GM23338 (cell line): ENCODE measurements around the gene LPP. TPM values are rescaled to one million over a fixed set of nuclear protein-coding genes. Genes with fewer than 3 reads are reported as not detected.

Experiments used
- ATAC-seq: fragments of 200-7000 bp; cut with Tn5 transposase; 3 replicates; pipeline ENCODE4 v1.9.1; 2020
- DNase-seq: peaks from one replicate; pipeline ENCODE4 v3.0.0-alpha.2; 2015; ENCODE audit warnings: low spot score
- H2AFZ ChIP-seq: fragments of 200-600 bp; sonication (generic); 2 replicates; pipeline ENCODE4 v1.8.0; 2016; ENCODE audit warnings: antibody characterized with exemption, mild to moderate bottlenecking, moderate library complexity
- H3F3A ChIP-seq: fragments of 200-600 bp; sonication (generic); replicated peaks from 2 replicates; pipeline ENCODE4 v1.8.0; 2017; ENCODE audit warnings: antibody characterized with exemption, mixed run types, low read depth
- H3K27ac ChIP-seq: fragments of 200-600 bp; sonication (generic); 2 replicates; pipeline ENCODE4 v1.6.1; 2016; ENCODE audit warnings: low read depth
- H3K27me3 ChIP-seq: fragments of 200-600 bp; sonication (generic); 2 replicates; pipeline ENCODE4 v1.8.0; 2016; ENCODE audit warnings: mild to moderate bottlenecking, mixed run types, moderate library complexity; ENCODE audit not compliant: insufficient read depth
- H3K36me3 ChIP-seq: fragments of 200-600 bp; sonication (generic); 2 replicates; pipeline ENCODE4 v1.8.0; 2016; ENCODE audit warnings: mild to moderate bottlenecking; ENCODE audit not compliant: insufficient read depth
- H3K4me1 ChIP-seq: fragments of 200-600 bp; sonication (generic); 2 replicates; pipeline ENCODE4 v1.8.0; 2016; ENCODE audit warnings: mild to moderate bottlenecking, moderate library complexity; ENCODE audit not compliant: insufficient read depth
- H3K4me2 ChIP-seq: fragments of 200-600 bp; sonication (generic); 2 replicates; pipeline ENCODE4 v1.7.1; 2017; ENCODE audit warnings: mixed run types
- H3K4me3 ChIP-seq: fragments of 200-600 bp; sonication (generic); 2 replicates; pipeline ENCODE4 v1.6.1; 2016; ENCODE audit warnings: mixed run types
- H3K79me2 ChIP-seq: fragments of 200-600 bp; sonication (generic); replicated peaks from 2 replicates; pipeline ENCODE4 v1.8.0; 2017; ENCODE audit warnings: mild to moderate bottlenecking; ENCODE audit not compliant: insufficient read depth
- H3K9me2 ChIP-seq: fragments of 200-600 bp; sonication (generic); 2 replicates; pipeline ENCODE4 v1.8.0; 2017; ENCODE audit not compliant: insufficient read depth
- H4K20me1 ChIP-seq: fragments of 200-600 bp; sonication (generic); replicated peaks from 2 replicates; pipeline ENCODE4 v1.8.0; 2017; ENCODE audit warnings: mild to moderate bottlenecking; ENCODE audit not compliant: insufficient read depth
- H3K27ac Mint-ChIP-seq: 2 replicates; pipeline ENCODE4 v1.8.0; 2020; ENCODE audit warnings: inconsistent platforms, mild to moderate bottlenecking, moderate library complexity, mixed read lengths
- H3K27me3 Mint-ChIP-seq: 3 replicates; pipeline ENCODE4 v1.8.0; 2022; ENCODE audit warnings: low read depth, mild to moderate bottlenecking, moderate library complexity, mixed read lengths, inconsistent platforms; ENCODE audit not compliant: insufficient read depth, poor library complexity
- H3K36me3 Mint-ChIP-seq: 3 replicates; pipeline ENCODE4 v1.8.0; 2021; ENCODE audit warnings: low read depth, mild to moderate bottlenecking, inconsistent platforms, moderate library complexity, mixed read lengths
- H3K4me1 Mint-ChIP-seq: 3 replicates; pipeline ENCODE4 v1.8.0; 2020; ENCODE audit warnings: mild to moderate bottlenecking, inconsistent platforms, mixed read lengths
- H3K4me3 Mint-ChIP-seq: 3 replicates; pipeline ENCODE4 v1.8.0; 2021; ENCODE audit warnings: moderate library complexity, mild to moderate bottlenecking, inconsistent platforms, mixed read lengths
- H3K9me3 Mint-ChIP-seq: 3 replicates; pipeline ENCODE4 v1.8.0; 2020; ENCODE audit warnings: moderate library complexity, mild to moderate bottlenecking, inconsistent platforms, mixed read lengths
- CREB1 ChIP-seq: fragments of 250-450 bp; sonication (Bioruptor Pico); IDR thresholded peaks from 2 replicates; pipeline ENCODE4 v1.5.0; 2020; ENCODE audit warnings: low read depth, mild to moderate bottlenecking, moderate library complexity
- CTCF ChIP-seq, 2 experiments: fragments of 200-600 bp in 1 of 2; sonication (generic) in 1 of 2; conservative IDR thresholded peaks; 2 replicates each; pipeline versions ENCODE4 v1.5.1 to v1.6.1; 2016 to 2017; ENCODE audit warnings: antibody characterized with exemption in 2 of 2, low read depth in 2 of 2, mild to moderate bottlenecking in 2 of 2, moderate library complexity in 1 of 2
- ETS1 ChIP-seq: IDR thresholded peaks from 2 replicates; pipeline ENCODE4 v1.6.1; 2016; ENCODE audit warnings: antibody characterized with exemption
- EZH2 ChIP-seq: fragments of 200-600 bp; sonication (generic); IDR thresholded peaks from one replicate; pipeline ENCODE4 v1.8.0; 2017; ENCODE audit warnings: antibody characterized with exemption, mild to moderate bottlenecking, low read depth; ENCODE audit not compliant: unreplicated experiment
- EZH2phosphoT487 ChIP-seq: fragments of 200-600 bp; sonication (generic); IDR thresholded peaks from one replicate; pipeline ENCODE4 v1.8.1; 2018; ENCODE audit warnings: antibody characterized with exemption; ENCODE audit not compliant: unreplicated experiment
- JUNB ChIP-seq: IDR thresholded peaks from one replicate; pipeline ENCODE4 v1.6.1; 2016; ENCODE audit warnings: antibody characterized with exemption; ENCODE audit not compliant: unreplicated experiment
- NANOG ChIP-seq: IDR thresholded peaks from 2 replicates; pipeline ENCODE4 v1.6.1; 2016; ENCODE audit warnings: antibody characterized with exemption, borderline replicate concordance
- POLR2AphosphoS5 ChIP-seq: IDR thresholded peaks from 2 replicates; pipeline ENCODE4 v1.6.1; 2016; ENCODE audit warnings: antibody characterized with exemption, low read depth
- REST ChIP-seq: IDR thresholded peaks from one replicate; pipeline ENCODE4 v1.6.1; 2018; ENCODE audit warnings: antibody characterized with exemption; ENCODE audit not compliant: unreplicated experiment
- STAT1 ChIP-seq: IDR thresholded peaks from one replicate; pipeline ENCODE4 v1.6.1; 2016; ENCODE audit warnings: antibody characterized with exemption; ENCODE audit not compliant: unreplicated experiment
- ZNF114 ChIP-seq: fragments of 250-450 bp; sonication (Bioruptor Pico); IDR thresholded peaks from 2 replicates; pipeline ENCODE4 v1.5.0; 2020; ENCODE audit warnings: mild to moderate bottlenecking, moderate library complexity
- ZNF331 ChIP-seq: fragments of 250-450 bp; sonication (Bioruptor Pico); IDR thresholded peaks from 2 replicates; pipeline ENCODE4 v1.5.0; 2020; ENCODE audit warnings: low read depth, mild to moderate bottlenecking, moderate library complexity
- ZNF462 ChIP-seq: fragments of 250-450 bp; sonication (Bioruptor Pico); IDR thresholded peaks from 2 replicates; pipeline ENCODE4 v1.5.0; 2020; ENCODE audit warnings: mild to moderate bottlenecking, moderate library complexity
- polyA plus RNA-seq: library from polyadenylated mRNA; unstranded; fragments of >200 nt; fragmentation: Nextera tagmentation; extraction: Ambion mirVana; gene quantifications from 2 replicates; pipeline ENCODE4 v1.2.1, GENCODE V29; 2016
- total RNA-seq: library from RNA; depleted of rRNA; stranded (reverse); fragments of >200 nt; shearing (Covaris generic); gene quantifications from 2 replicates; pipeline ENCODE4 v1.2.3, GENCODE V29; 2014

The LPP gene
- total and polyA plus RNA-seq, 2 experiments from 2014 or later = 23.0 to 35.2 TPM

GRCh38 chr3:188801393-188801792 is 647.4 kb downstream of the LPP start:
- Mint-ChIP-seq H3K36me3 (no peaks in the 10 kb centered on the region), H3K4me1 (peaks cover 12% of the 10 kb centered on the region), H3K9me3 (0 out of 3 replicates have a peak, but pooled peaks cover under 1% of the 10 kb centered on the region), H3K27me3 (peaks cover 2% of the 10 kb centered on the region), H3K4me3 (no peak overlapping the region), H3K27ac (no peak overlapping the region)
- H3F3A ChIP-seq = no peaks in the 10 kb centered on the region
- ATAC-seq (no peak), DNase-seq (no peak)
- no peak overlapping the region for H3K4me3 ChIP-seq
- no peaks in the 10 kb centered on the region for H3K79me2 ChIP-seq
- H3K27me3 ChIP-seq = no peaks in the 10 kb centered on the region
- H2AFZ ChIP-seq = no peak overlapping the region
- TF ChIP-seq ETS1 (no peak), EZH2 (no peak), ZNF462 (CRISPR knock-in tag) (no peak), CREB1 (CRISPR knock-in tag) (no peak), POLR2AphosphoS5 (no peak), STAT1 (no peak), REST (no peak), NANOG (no peak), ZNF331 (CRISPR knock-in tag) (no peak), CTCF (conservative IDR thresholded peaks at IDR 0.05; ENCODE audit: low read depth in 2 of 2) (no peak), ZNF114 (CRISPR knock-in tag) (no peak), JUNB (no peak), EZH2phosphoT487 (no peak)
- H3K4me2 ChIP-seq = no peak overlapping the region
- H3K9me2 ChIP-seq = no peaks in the 10 kb centered on the region
- no peaks in the 10 kb centered on the region for H3K36me3 ChIP-seq
- H3K4me1 ChIP-seq = peaks cover 6% of the 10 kb centered on the region; the same call in 1 of the 2 replicates
- H3K27ac ChIP-seq = no peak overlapping the region
- H4K20me1 ChIP-seq = no peaks in the 10 kb centered on the region
